Measurements from ENCODE around the gene UBE4B. TPM values are rescaled to one million over a fixed set of nuclear protein-coding genes. Genes with fewer than 3 reads are reported as not detected.

The UBE4B gene
- total and polyA plus RNA-seq, 2 experiments from 2014 or later: 14.3 to 27.6 TPM

DNA sequence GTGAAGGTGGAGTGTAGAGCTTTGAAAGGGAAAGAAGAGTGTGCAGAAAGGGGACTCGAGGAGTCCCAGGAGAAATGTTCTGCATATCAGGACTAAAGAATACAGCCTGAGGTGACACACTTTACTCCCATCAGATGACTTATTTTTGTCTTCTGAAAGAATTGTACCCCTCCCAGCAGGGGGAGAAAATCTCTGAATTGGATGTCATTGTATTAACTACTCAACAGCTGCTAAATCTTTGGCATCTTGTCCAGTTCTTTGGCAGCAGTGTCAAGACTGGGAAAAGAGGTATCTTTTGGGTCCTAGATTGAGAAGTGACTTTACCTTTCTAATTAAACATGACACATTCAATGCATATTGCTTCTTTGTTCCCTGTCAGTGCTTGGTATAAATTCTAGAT is 18.9 kb downstream of the UBE4B start:
- in situ Hi-C loops (cut with MboI): no loop called here
- H3K9me3 ChIP-seq (ENCODE audit: low read depth): no peaks in the 10 kb centered on the region
- H3F3A ChIP-seq (ENCODE audit: insufficient read depth): peaks cover 17% of the 10 kb centered on the region
- DNase-seq: no peak
- H3K36me3 ChIP-seq (ENCODE audit: low read depth): no peaks in the 10 kb centered on the region
- H2AFZ ChIP-seq: no peak overlapping the region
- peaks cover 96% of the 10 kb centered on the region for H3K79me2 ChIP-seq (ENCODE audit: insufficient read depth)
- no peak overlapping the region for H3K27ac ChIP-seq
- H3K9ac ChIP-seq: no peak overlapping the region
- no peak overlapping the region for H3K4me2 ChIP-seq (ENCODE audit: unreplicated experiment)
- H3K9me2 ChIP-seq (ENCODE audit: insufficient read depth): no peaks in the 10 kb centered on the region
- H3K4me1 ChIP-seq (ENCODE audit: insufficient read depth): peaks cover 13% of the 10 kb centered on the region
- no peak for TF ChIP-seq EZH2phosphoT487 (IDR thresholded peaks at IDR 0.05; ENCODE audit: insufficient read depth, low read depth)
- no peak for TF ChIP-seq EZH2 (IDR thresholded peaks at IDR 0.05; ENCODE audit: insufficient read depth, poor library complexity, severe bottlenecking)
- WGBS, 2 experiments (ENCODE audit: low coverage in 1 of 2, low lambda C conversion rate in 2 of 2, missing lambda C conversion rate in 2 of 2): 100% methylated on average over 1 of the region's 1 CpG
- no peaks in the 10 kb centered on the region for H3K27me3 ChIP-seq (replicated peaks; ENCODE audit: insufficient read depth)
- H4K20me1 ChIP-seq (ENCODE audit: insufficient read depth): peaks cover 10% of the 10 kb centered on the region; the same call in 1 of the 2 replicates
- H3K4me3 ChIP-seq: no peak overlapping the region

DNA sequence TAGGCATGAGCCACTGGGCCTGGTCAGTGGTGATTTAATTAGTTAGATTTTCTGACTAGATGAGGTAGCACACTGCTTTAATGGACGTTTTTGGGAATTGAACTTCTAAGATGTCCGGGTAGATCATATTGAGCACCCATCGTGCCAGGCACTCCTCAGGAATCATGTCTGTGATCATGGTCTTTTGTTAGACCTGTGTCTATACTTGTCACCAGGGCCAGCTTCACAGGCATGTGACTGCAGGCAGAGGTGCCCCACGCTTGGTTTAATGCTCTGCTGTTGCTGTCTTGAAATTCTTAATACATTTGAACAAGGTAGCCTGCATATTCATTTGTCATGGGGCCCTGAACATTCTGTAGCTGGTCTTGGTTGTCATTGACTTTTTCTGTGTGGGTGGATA is 19.6 kb downstream of the UBE4B start:
- H3K79me2 ChIP-seq (ENCODE audit: insufficient read depth): peaks cover 96% of the 10 kb centered on the region
- no peaks in the 10 kb centered on the region for H3K9me3 ChIP-seq (ENCODE audit: low read depth)
- H3K4me3 ChIP-seq: no peak overlapping the region
- TF ChIP-seq EZH2phosphoT487 (IDR thresholded peaks at IDR 0.05; ENCODE audit: insufficient read depth, low read depth) (no peak), EZH2 (IDR thresholded peaks at IDR 0.05; ENCODE audit: insufficient read depth, poor library complexity, severe bottlenecking) (no peak)
- H2AFZ ChIP-seq: no peak overlapping the region
- WGBS, 2 experiments (ENCODE audit: low coverage in 1 of 2, low lambda C conversion rate in 2 of 2, missing lambda C conversion rate in 2 of 2): 85 to 90% methylated on average over 4 of the region's 4 CpGs
- H3K4me1 ChIP-seq (ENCODE audit: insufficient read depth): peaks cover 16% of the 10 kb centered on the region
- no peaks in the 10 kb centered on the region for H3K27me3 ChIP-seq (replicated peaks; ENCODE audit: insufficient read depth)
- peaks cover 12% of the 10 kb centered on the region for H3F3A ChIP-seq (ENCODE audit: insufficient read depth)
- no peak overlapping the region for H3K9ac ChIP-seq
- no peak overlapping the region for H3K4me2 ChIP-seq (ENCODE audit: unreplicated experiment)
- H4K20me1 ChIP-seq (ENCODE audit: insufficient read depth): peaks cover 5% of the 10 kb centered on the region; the same call in 1 of the 2 replicates
- H3K9me2 ChIP-seq (ENCODE audit: insufficient read depth): no peaks in the 10 kb centered on the region
- H3K27ac ChIP-seq: no peak overlapping the region
- DNase-seq: no peak
- in situ Hi-C loops (cut with MboI): no loop called here
- H3K36me3 ChIP-seq (ENCODE audit: low read depth): no peaks in the 10 kb centered on the region

DNA sequence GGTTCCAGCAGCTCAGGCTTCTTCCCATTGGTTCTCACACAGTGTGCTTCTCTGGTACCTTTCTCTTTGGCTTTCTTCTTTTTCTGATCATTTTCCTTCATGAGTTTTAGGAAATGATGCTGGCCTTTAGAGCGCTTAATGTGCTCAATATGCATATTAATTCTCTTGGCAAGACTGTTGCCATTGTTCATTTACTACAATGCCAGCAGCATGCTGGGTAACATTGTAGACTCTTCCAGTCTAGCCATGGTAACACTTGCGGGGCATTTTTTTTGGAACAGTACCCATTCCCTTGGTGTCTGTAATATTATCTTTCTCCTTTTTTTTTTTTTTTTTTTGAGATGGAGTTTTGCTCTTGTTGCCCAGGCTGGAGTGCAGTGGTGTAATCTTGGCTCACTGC is 21.7 kb downstream of the UBE4B start:
- Histone ChIP-seq H3K4me2 (ENCODE audit: unreplicated experiment) (no peak overlapping the region), H3K36me3 (ENCODE audit: low read depth) (no peaks in the 10 kb centered on the region), H4K20me1 (ENCODE audit: insufficient read depth) (peaks cover 5% of the 10 kb centered on the region; the same call in 1 of the 2 replicates), H3K79me2 (ENCODE audit: insufficient read depth) (peaks cover 96% of the 10 kb centered on the region), H3K4me3 (no peak overlapping the region), H2AFZ (no peak overlapping the region), H3F3A (ENCODE audit: insufficient read depth) (peaks cover 12% of the 10 kb centered on the region), H3K4me1 (ENCODE audit: insufficient read depth) (peaks cover 22% of the 10 kb centered on the region), H3K9me2 (ENCODE audit: insufficient read depth) (no peaks in the 10 kb centered on the region), H3K27ac (no peak overlapping the region), H3K27me3 (replicated peaks; ENCODE audit: insufficient read depth) (no peaks in the 10 kb centered on the region), H3K9ac (no peak overlapping the region), H3K9me3 (ENCODE audit: low read depth) (no peaks in the 10 kb centered on the region)
- 94 to 97% methylated on average over 2 of the region's 2 CpGs for WGBS, 2 experiments (ENCODE audit: low coverage in 1 of 2, low lambda C conversion rate in 2 of 2, missing lambda C conversion rate in 2 of 2)
- DNase-seq: no peak
- in situ Hi-C loops (cut with MboI): no loop called here
- TF ChIP-seq EZH2phosphoT487 (IDR thresholded peaks at IDR 0.05; ENCODE audit: insufficient read depth, low read depth) (no peak), EZH2 (IDR thresholded peaks at IDR 0.05; ENCODE audit: insufficient read depth, poor library complexity, severe bottlenecking) (no peak)

DNA sequence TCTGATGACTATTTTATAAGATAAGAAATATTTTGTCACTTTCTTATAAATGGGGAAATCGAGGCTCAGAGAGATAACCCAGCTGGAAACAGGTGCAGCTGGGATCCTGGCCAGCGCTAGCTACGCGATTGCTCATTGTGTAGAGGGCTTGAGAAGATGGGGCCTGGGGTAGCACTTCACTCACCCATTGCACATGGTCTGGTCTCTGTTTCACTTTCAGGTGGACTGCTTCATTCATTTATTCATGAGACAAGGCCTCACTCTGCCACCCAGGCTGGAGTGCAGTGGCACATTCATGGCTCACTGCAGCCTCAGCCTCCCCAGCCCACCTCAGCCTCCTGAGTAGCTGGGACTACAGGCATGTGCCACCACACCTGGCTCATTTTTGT is 23.8 kb downstream of the UBE4B start:
- Histone ChIP-seq H3K27me3 (replicated peaks; ENCODE audit: insufficient read depth) (no peaks in the 10 kb centered on the region), H3K4me1 (ENCODE audit: insufficient read depth) (peaks cover 22% of the 10 kb centered on the region), H2AFZ (no peak overlapping the region), H3K9me2 (ENCODE audit: insufficient read depth) (no peaks in the 10 kb centered on the region), H3K27ac (peak overlapping the region; percentile 73), H3K36me3 (ENCODE audit: low read depth) (no peaks in the 10 kb centered on the region), H3F3A (ENCODE audit: insufficient read depth) (peaks cover 12% of the 10 kb centered on the region), H3K9ac (peak overlapping the region; percentile 44; the same call in 1 of the 2 replicates), H3K79me2 (ENCODE audit: insufficient read depth) (peaks cover 96% of the 10 kb centered on the region), H4K20me1 (ENCODE audit: insufficient read depth) (peaks cover 5% of the 10 kb centered on the region; the same call in 1 of the 2 replicates), H3K4me3 (no peak overlapping the region), H3K9me3 (ENCODE audit: low read depth) (no peaks in the 10 kb centered on the region), H3K4me2 (ENCODE audit: unreplicated experiment) (peak overlapping the region; percentile 34)
- DNase-seq: no peak
- 84 to 86% methylated on average over 4 of the region's 4 CpGs for WGBS, 2 experiments (ENCODE audit: low coverage in 1 of 2, low lambda C conversion rate in 2 of 2, missing lambda C conversion rate in 2 of 2)
- in situ Hi-C loops (cut with MboI): no loop called here
- TF ChIP-seq EZH2 (IDR thresholded peaks at IDR 0.05; ENCODE audit: insufficient read depth, poor library complexity, severe bottlenecking) (no peak), EZH2phosphoT487 (IDR thresholded peaks at IDR 0.05; ENCODE audit: insufficient read depth, low read depth) (no peak)

DNA sequence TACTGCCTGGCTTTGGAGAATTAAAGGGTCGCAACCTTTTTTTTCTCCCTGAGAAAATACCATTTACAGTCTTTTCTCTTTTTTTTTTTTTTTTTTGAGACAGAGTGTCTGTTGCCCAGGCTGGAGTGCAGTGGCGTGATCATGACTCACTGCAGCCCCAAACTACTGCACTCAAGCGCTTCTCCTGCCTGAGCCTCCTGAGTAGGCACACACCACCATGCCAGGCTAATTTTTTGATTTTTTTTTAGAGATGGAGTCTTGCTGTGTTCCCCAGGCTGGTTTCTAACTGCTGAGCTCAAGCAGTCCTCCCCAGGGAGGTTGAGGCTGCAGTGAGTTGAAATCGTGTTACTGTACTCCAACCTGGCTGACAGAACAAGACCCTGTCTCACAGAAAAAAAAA is 24.6 kb downstream of the UBE4B start:
- Histone ChIP-seq H3K79me2 (ENCODE audit: insufficient read depth) (peaks cover 96% of the 10 kb centered on the region), H3K9me3 (ENCODE audit: low read depth) (no peaks in the 10 kb centered on the region), H3K4me2 (ENCODE audit: unreplicated experiment) (no peak overlapping the region), H4K20me1 (ENCODE audit: insufficient read depth) (peaks cover 2% of the 10 kb centered on the region; the same call in 1 of the 2 replicates), H3K9me2 (ENCODE audit: insufficient read depth) (no peaks in the 10 kb centered on the region), H3K9ac (peak overlapping the region; percentile 44), H3K27me3 (replicated peaks; ENCODE audit: insufficient read depth) (no peaks in the 10 kb centered on the region), H3K36me3 (ENCODE audit: low read depth) (no peaks in the 10 kb centered on the region), H3K27ac (peak overlapping the region; percentile 73), H3F3A (ENCODE audit: insufficient read depth) (peaks cover 12% of the 10 kb centered on the region), H3K4me3 (no peak overlapping the region), H3K4me1 (ENCODE audit: insufficient read depth) (peaks cover 22% of the 10 kb centered on the region), H2AFZ (no peak overlapping the region)
- peak; percentile 76 for DNase-seq
- WGBS, 2 experiments (ENCODE audit: low coverage in 1 of 2, low lambda C conversion rate in 2 of 2, missing lambda C conversion rate in 2 of 2): 5 to 8% methylated on average over 4 of the region's 4 CpGs
- in situ Hi-C loops (cut with MboI): no loop called here
- TF ChIP-seq EZH2 (IDR thresholded peaks at IDR 0.05; ENCODE audit: insufficient read depth, poor library complexity, severe bottlenecking) (no peak), EZH2phosphoT487 (IDR thresholded peaks at IDR 0.05; ENCODE audit: insufficient read depth, low read depth) (no peak)

Data from GM23248 (cell line).